B cell (primary cell): ENCODE results near the gene ASB7. TPM values are rescaled to one million over a fixed set of nuclear protein-coding genes. Genes with fewer than 3 reads are reported as not detected.

ENCODE experiments used
- ATAC-seq: fragments of 200-7000 bp; cut with Tn5 transposase; one replicate; pipeline ENCODE4 v1.10.0; 2021; ENCODE audit warnings: low read depth, mild to moderate bottlenecking, moderate number of reproducible peaks, moderate library complexity
- CTCF ChIA-PET: fragments of 350-600 bp; sonication (Branson Sonifier 250); formaldehyde crosslinking; loops from one replicate; lab custom pipeline; 2021; ENCODE audit warnings: antibody characterized with exemption, inconsistent platforms; lab: Charles Lee
- POLR2A ChIA-PET: fragments of 350-600 bp; sonication (Branson Sonifier 250); formaldehyde crosslinking; loops from one replicate; lab custom pipeline; 2021; ENCODE audit warnings: antibody characterized with exemption; lab: Charles Lee
- DNase-seq: peaks from one replicate; pipeline ENCODE4 v3.0.0; 2013
- H2AFZ ChIP-seq: 2 replicates; pipeline ENCODE4 v1.6.1; 2012; ENCODE audit warnings: mild to moderate bottlenecking, low read depth, low read length; ENCODE audit not compliant: insufficient read depth, poor library complexity, severe bottlenecking
- H3K27ac ChIP-seq, 2 donors: 1 replicate in 1 of 2; 2 replicates in 1 of 2; pipeline ENCODE4 v1.5.1; 2012 to 2013; ENCODE audit warnings: low read length in 2 of 2, mild to moderate bottlenecking in 2 of 2, moderate library complexity in 1 of 2
- H3K27me3 ChIP-seq, 4 experiments: fragments of 200-600 bp in 1 of 4; sonication (generic) in 1 of 4; replicated peaks in 1 of 4; 1 replicate in 2 of 4; 2 replicates in 2 of 4; pipeline versions ENCODE4 v1.6.1 to v1.7.0; 2013 to 2016; ENCODE audit warnings: low read length in 3 of 4, mild to moderate bottlenecking in 2 of 4, mixed read lengths in 1 of 4, moderate library complexity in 1 of 4; ENCODE audit not compliant: insufficient read depth in 4 of 4, control insufficient read depth in 3 of 4; ENCODE audit errors: control extremely low read depth in 1 of 4
- H3K36me3 ChIP-seq, 2 experiments: replicated peaks in 1 of 2; 1 replicate in 1 of 2; 2 replicates in 1 of 2; pipeline versions ENCODE4 v1.6.1 to v1.7.1; 2013; ENCODE audit warnings: low read length in 1 of 2; ENCODE audit not compliant: insufficient read depth in 2 of 2, control insufficient read depth in 1 of 2; ENCODE audit errors: control extremely low read depth in 1 of 2, extremely low read depth in 1 of 2
- H3K4me1 ChIP-seq, 2 donors: fragments of 200-600 bp in 1 of 2; sonication (generic) in 1 of 2; 1 replicate in 1 of 2; 2 replicates in 1 of 2; pipeline versions ENCODE4 v1.5.1 to v1.6.1; 2013 to 2017; ENCODE audit warnings: low read length in 2 of 2; ENCODE audit not compliant: control insufficient read depth in 2 of 2, insufficient read depth in 2 of 2
- H3K4me2 ChIP-seq: replicated peaks from 2 replicates; pipeline ENCODE3; 2012; ENCODE audit warnings: mild to moderate bottlenecking, low read depth, low read length; ENCODE audit not compliant: poor library complexity, severe bottlenecking
- H3K4me3 ChIP-seq, 5 experiments: fragments of 200-600 bp in 1 of 5; sonication (generic) in 1 of 5; 1 replicate in 3 of 5; 2 replicates in 2 of 5; pipeline versions ENCODE4 v1.5.1 to v1.7.0; 2011 to 2016; ENCODE audit warnings: low read length in 4 of 5, mild to moderate bottlenecking in 4 of 5, low read depth in 2 of 5, control low read depth in 1 of 5, moderate library complexity in 1 of 5; ENCODE audit not compliant: insufficient read depth in 1 of 5; ENCODE audit errors: control extremely low read depth in 1 of 5, extremely low read depth in 1 of 5
- H3K79me2 ChIP-seq: fragments of 200-600 bp; sonication (generic); one replicate; pipeline ENCODE4 v1.6.0; 2016; ENCODE audit warnings: low read length; ENCODE audit not compliant: control insufficient read depth, insufficient read depth
- H3K9ac ChIP-seq: fragments of 200-600 bp; sonication (generic); 2 replicates; pipeline ENCODE4 v1.6.1; 2017; ENCODE audit warnings: mild to moderate bottlenecking, low read length, moderate library complexity
- H3K9me3 ChIP-seq, 3 donors: one replicate each; pipeline versions ENCODE4 v1.6.1 to v1.7.1; 2013; ENCODE audit warnings: low read length in 2 of 3; ENCODE audit not compliant: control insufficient read depth in 2 of 3, insufficient read depth in 1 of 3; ENCODE audit errors: control extremely low read depth in 1 of 3
- H4K20me1 ChIP-seq: 2 replicates; pipeline ENCODE4 v1.6.0; 2012; ENCODE audit warnings: mild to moderate bottlenecking, low read length; ENCODE audit not compliant: insufficient read depth, control insufficient read depth, poor library complexity, severe bottlenecking
- H3K27ac Mint-ChIP-seq: one replicate; pipeline ENCODE4 v1.8.0; 2021; ENCODE audit warnings: mixed read lengths
- H3K27me3 Mint-ChIP-seq: one replicate; pipeline ENCODE4 v1.8.0; 2021; ENCODE audit warnings: mixed read lengths
- H3K4me1 Mint-ChIP-seq: one replicate; pipeline ENCODE4 v1.8.0; 2021; ENCODE audit warnings: mixed read lengths
- H3K4me3 Mint-ChIP-seq: one replicate; pipeline ENCODE4 v1.8.0; 2021; ENCODE audit warnings: mixed read lengths
- H3K9me3 Mint-ChIP-seq: one replicate; pipeline ENCODE4 v1.8.0; 2022; ENCODE audit warnings: mixed read lengths; ENCODE audit not compliant: insufficient read depth
- EZH2 ChIP-seq: IDR thresholded peaks from 2 replicates; pipeline ENCODE4 v1.6.1; 2012; ENCODE audit warnings: borderline replicate concordance, low read depth, mild to moderate bottlenecking, moderate library complexity, low read length; ENCODE audit not compliant: insufficient read depth, poor library complexity, severe bottlenecking
- whole genome bisulfite sequencing: methylation state at CpG from one replicate; pipeline ENCODE4 v1.1.5; 2013; ENCODE audit warnings: missing lambda C conversion rate; ENCODE audit not compliant: insufficient coverage; 5-methylcytosine and 5-hydroxymethylcytosine counted together
- intact Hi-C: fragments of 100-400 bp; cut with micrococcal nuclease; formaldehyde crosslinking; loops from one replicate; pipeline ENCODE4 v1.10.0; 2022
- polyA plus RNA-seq: library from polyadenylated mRNA; depleted of rRNA; stranded (reverse); fragments of >200 nt; gene quantifications from 2 replicates; pipeline ENCODE4 v1.2.3, GENCODE V29; 2012
- total RNA-seq, 2 donors: library from RNA; stranded (reverse); fragments of 120-200 nt in 1 of 2; gene quantifications; 1 replicate in 1 of 2; 2 replicates in 1 of 2; pipeline versions ENCODE4 v1.2.3 to v1.2.4, GENCODE V29; 2013 to 2022
- TF ChIP-seq, protein P1 (sequence below): fragments of 200-600 bp; IDR thresholded peaks from one replicate; pipeline ENCODE4 v1.8.0; 2022; ENCODE audit warnings: antibody characterized with exemption, mild to moderate bottlenecking

ASB7 gene
- total and polyA plus RNA-seq, 2 donors (not counting 1 experiment from before 2014, with no cell fraction given), result 12.1 to 25.0 TPM

DNA sequence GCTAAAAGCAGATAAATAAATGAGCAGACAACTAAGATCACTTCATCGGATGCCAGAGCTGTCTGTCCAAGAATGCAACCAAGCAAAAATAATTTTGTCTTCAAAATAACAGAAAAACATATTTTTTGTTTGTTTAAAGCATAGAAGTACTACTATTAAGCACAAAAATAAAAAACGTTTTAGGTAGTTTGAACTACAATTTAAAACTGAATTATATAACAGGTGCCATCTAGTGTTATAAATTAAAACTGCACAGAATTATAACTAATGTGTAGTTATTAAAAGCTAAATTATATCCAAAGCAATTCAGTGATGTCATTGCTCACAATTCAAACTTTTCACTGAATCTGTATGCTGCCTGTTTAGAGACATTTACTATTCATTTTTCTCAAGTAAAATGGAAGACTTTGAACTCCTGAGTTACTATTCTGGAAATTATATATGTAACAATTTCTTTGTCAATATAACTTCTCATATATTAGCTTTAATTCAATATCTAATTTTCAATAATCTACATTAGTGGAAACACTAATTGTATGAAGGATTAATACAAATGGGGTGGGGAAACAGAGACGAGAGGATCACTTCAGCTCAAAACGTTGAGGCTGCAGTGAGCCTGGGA lies 29.9 kb upstream of the ASB7 start:
- Mint-ChIP-seq H3K4me1 (peaks cover 4% of the 10 kb centered on the region), H3K4me3 (no peak overlapping the region), H3K27ac (no peak overlapping the region), H3K9me3 (no peaks in the 10 kb centered on the region), H3K27me3 (no peaks in the 10 kb centered on the region)
- Histone ChIP-seq H2AFZ (no peak overlapping the region), H3K36me3 (peaks cover 0 to 17% of the 10 kb centered on the region in 2 experiments), H3K27ac (no peak overlapping the region), H3K4me3 (no peak overlapping the region), H3K79me2 (no peaks in the 10 kb centered on the region), H3K4me1 (no peaks in the 10 kb centered on the region), H3K9me3 (no peaks in the 10 kb centered on the region), H3K4me2 (no peak overlapping the region), H3K9ac (no peak overlapping the region), H4K20me1 (no peaks in the 10 kb centered on the region), H3K27me3 (no peaks in the 10 kb centered on the region)
- CTCF ChIA-PET, result interaction anchor here (0.6 to 6.4 kb wide), 17 partner anchors 9 to 1300 kb away, joined by 3 to 73 read pairs (median 4); partner anchors contain the start of genes ADAMTS17, ASB7 and LINS1
- ATAC-seq (no peak), DNase-seq (peak; percentile 39)
- no peak for TF ChIP-seq EZH2
- TF ChIP-seq, protein P1, sequence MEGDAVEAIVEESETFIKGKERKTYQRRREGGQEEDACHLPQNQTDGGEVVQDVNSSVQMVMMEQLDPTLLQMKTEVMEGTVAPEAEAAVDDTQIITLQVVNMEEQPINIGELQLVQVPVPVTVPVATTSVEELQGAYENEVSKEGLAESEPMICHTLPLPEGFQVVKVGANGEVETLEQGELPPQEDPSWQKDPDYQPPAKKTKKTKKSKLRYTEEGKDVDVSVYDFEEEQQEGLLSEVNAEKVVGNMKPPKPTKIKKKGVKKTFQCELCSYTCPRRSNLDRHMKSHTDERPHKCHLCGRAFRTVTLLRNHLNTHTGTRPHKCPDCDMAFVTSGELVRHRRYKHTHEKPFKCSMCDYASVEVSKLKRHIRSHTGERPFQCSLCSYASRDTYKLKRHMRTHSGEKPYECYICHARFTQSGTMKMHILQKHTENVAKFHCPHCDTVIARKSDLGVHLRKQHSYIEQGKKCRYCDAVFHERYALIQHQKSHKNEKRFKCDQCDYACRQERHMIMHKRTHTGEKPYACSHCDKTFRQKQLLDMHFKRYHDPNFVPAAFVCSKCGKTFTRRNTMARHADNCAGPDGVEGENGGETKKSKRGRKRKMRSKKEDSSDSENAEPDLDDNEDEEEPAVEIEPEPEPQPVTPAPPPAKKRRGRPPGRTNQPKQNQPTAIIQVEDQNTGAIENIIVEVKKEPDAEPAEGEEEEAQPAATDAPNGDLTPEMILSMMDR, result peak; percentile 75
- no CpG with 5 or more reads among the region's 4 CpGs for WGBS
- intact Hi-C loops, result loop anchor here (1.0 to 2.0 kb wide), 3 partner anchors 28 to 644 kb away; no protein-coding TSS in a partner anchor
- POLR2A ChIA-PET, result no interaction called here

DNA sequence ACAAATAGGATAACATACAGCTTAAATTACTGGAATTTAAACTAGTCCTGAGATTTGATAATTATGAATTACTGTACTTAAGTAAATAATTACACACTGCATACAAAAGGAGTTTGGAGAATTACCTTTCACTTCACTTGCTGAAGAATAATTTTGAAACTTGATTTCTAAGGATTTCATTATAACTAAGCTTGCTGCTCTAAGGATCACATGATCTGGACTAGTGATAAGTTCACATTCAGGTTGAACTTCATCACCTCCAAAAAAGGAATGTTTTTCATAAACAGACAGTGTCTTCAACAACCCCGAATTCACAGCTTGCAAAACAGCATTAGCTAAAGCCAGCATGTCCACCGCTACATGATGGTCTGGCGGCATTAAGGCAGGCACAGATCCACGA lies 28.9 kb upstream of the ASB7 start:
- H3K9me3 Mint-ChIP-seq, result no peaks in the 10 kb centered on the region
- POLR2A ChIA-PET, result no interaction called here
- H3K27ac Mint-ChIP-seq, result no peak overlapping the region
- Histone ChIP-seq H2AFZ (no peak overlapping the region), H3K79me2 (no peaks in the 10 kb centered on the region), H3K4me2 (no peak overlapping the region), H3K27me3 (no peaks in the 10 kb centered on the region), H3K4me1 (no peaks in the 10 kb centered on the region), H3K9me3 (no peaks in the 10 kb centered on the region), H3K36me3 (peaks cover 0 to 17% of the 10 kb centered on the region in 2 experiments), H3K9ac (no peak overlapping the region), H3K27ac (no peak overlapping the region), H4K20me1 (no peaks in the 10 kb centered on the region), H3K4me3 (no peak overlapping the region)
- intact Hi-C loops, result loop anchor here (2.0 kb wide), 2 partner anchors 27 to 645 kb away; no protein-coding TSS in a partner anchor
- H3K27me3 Mint-ChIP-seq, result no peaks in the 10 kb centered on the region
- peaks cover 4% of the 10 kb centered on the region for H3K4me1 Mint-ChIP-seq
- ATAC-seq (no peak), DNase-seq (no peak)
- H3K4me3 Mint-ChIP-seq, result no peak overlapping the region
- no peak for TF ChIP-seq EZH2
- TF ChIP-seq, protein P1, result no peak
- CTCF ChIA-PET, result interaction anchor here (1.0 to 6.4 kb wide), 5 partner anchors 12 to 645 kb away, joined by 3 to 73 read pairs (median 3); no protein-coding TSS in a partner anchor
- WGBS, result 100% methylated on average over 3 of the region's 4 CpGs
